Right lung (tissue), 5 donors: ENCODE data around the gene LYRM1. TPM values are rescaled to one million over a fixed set of nuclear protein-coding genes. Genes with fewer than 3 reads are reported as not detected.
"Not testable (repeated sequence)": the region's sequence is repeated elsewhere in the genome, so short reads cannot be mapped to it uniquely, and the experiment has no call there.

ENCODE experiments used
- DNase-seq, 2 donors: peaks; one replicate each; pipeline ENCODE4 v3.0.0-alpha.2; 2013
- polyA plus RNA-seq, 5 donors: library from polyadenylated mRNA; unstranded; fragments of 120-200 nt; gene quantifications; one replicate each; pipeline versions ENCODE4 v1.2.1 to v1.2.3, GENCODE V29; 2013; ENCODE audit warnings: inconsistent platforms in 1 of 5, low replicate concordance in 1 of 5; ENCODE audit not compliant: insufficient read length in 5 of 5, insufficient read depth in 1 of 5

The LYRM1 gene
- polyA plus RNA-seq, 5 donors: 25.5 to 33.4 (median 30.2) TPM

DNA sequence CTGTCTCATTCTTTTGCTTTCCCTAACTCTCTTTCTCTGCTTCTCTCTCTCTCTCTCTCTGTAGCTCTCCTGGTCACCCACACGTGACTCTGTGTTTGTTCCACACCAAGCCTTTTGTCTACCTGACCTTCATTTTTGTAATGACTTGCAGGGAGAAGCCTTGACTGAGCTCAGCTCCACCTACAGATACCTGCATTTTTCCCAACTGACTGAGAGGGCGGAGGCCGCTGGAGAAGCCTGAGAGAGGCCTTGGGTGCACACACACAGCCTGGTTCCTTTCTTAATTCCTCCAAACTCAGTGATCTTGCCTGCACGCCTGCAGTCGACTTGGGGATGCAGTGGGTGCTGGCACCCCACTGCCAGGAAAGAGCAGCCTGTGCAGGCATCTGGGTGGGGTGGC, 68.8 kb downstream of the LYRM1 start:
- no peak for DNase-seq

- no peak for DNase-seq
Measured at GRCh38 chr16:20971401-20971800, 70.8 kb downstream of the LYRM1 start.

- DNase-seq: not testable (repeated sequence)
Measured at GRCh38 chr16:20973201-20973600, 72.6 kb downstream of the LYRM1 start.

Other genes starting within 250 kb of the LYRM1 start
- 1 to 10 TPM in 2 of 5 donors, under 1 TPM in 3; 0.82 to 1.6 (median 0.97) TPM for gene ACSM1, start 203.1 kb upstream of the LYRM1 start, polyA plus RNA-seq
- 10 to 100 TPM; 59.5 to 86.0 (median 79.9) TPM for gene THUMPD1, start 159.0 kb upstream of the LYRM1 start, polyA plus RNA-seq
- 10 to 100 TPM; 49.6 to 73.2 (median 65.9) TPM for gene ACSM3, start 136.8 kb upstream of the LYRM1 start, polyA plus RNA-seq
- 10 to 100 TPM; 23.3 to 47.9 (median 37.4) TPM for gene ERI2, start 94.3 kb upstream of the LYRM1 start, polyA plus RNA-seq
- 10 to 100 TPM in 3 of 5 donors, 1 to 10 TPM in 2; 8.1 to 14.3 (median 11.5) TPM for gene REXO5, start 94.2 kb upstream of the LYRM1 start, polyA plus RNA-seq
- 10 to 100 TPM in 1 of 5 donors, 1 to 10 TPM in 4; 7.2 to 10.2 (median 7.9) TPM for gene DCUN1D3, start 413 bp upstream of the LYRM1 start, polyA plus RNA-seq